Astrocyte of the spinal cord (primary cell): Measurements from ENCODE around the gene POLR1C.
"Not testable (repeated sequence)": the region's sequence is repeated elsewhere in the genome, so short reads cannot be mapped to it uniquely, and the experiment has no call there.

Source experiments
- DNase-seq: peaks from one replicate; pipeline ENCODE4 v3.0.0; 2011; ENCODE audit warnings: low read depth, low spot score
- H3K4me3 ChIP-seq: 2 replicates; pipeline ENCODE4 v1.5.1; 2011; ENCODE audit warnings: low read depth, mild to moderate bottlenecking, low read length, moderate library complexity
- in situ Hi-C: cut with HindIII; loops from 2 replicates; pipeline ENCODE4 v1.10.0; 2017; ENCODE audit warnings: low sequenced_read_pairs
- TF ChIP-seq, protein P1 (sequence below): IDR thresholded peaks from 2 replicates; pipeline ENCODE4 v1.5.1; 2012; ENCODE audit warnings: low read depth, mild to moderate bottlenecking, low read length, inconsistent platforms

The POLR1C gene

DNA sequence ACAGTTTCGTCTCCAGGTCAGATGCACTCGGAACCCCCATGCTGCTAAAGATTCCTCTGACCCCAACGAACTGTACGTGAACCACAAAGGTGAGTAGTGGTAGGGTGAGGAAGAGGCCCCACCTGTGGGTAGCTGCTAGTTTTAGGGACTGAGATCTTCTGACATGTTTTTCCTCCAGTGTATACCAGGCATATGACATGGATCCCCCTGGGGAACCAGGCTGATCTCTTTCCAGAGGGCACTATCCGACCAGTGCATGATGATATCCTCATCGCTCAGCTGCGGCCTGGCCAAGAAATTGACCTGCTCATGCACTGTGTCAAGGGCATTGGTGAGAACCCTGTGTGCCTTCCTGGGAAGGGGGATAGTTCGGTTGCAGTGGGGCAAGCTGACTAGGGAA is 3.2 kb downstream of the POLR1C start:
- TF ChIP-seq, protein P1, sequence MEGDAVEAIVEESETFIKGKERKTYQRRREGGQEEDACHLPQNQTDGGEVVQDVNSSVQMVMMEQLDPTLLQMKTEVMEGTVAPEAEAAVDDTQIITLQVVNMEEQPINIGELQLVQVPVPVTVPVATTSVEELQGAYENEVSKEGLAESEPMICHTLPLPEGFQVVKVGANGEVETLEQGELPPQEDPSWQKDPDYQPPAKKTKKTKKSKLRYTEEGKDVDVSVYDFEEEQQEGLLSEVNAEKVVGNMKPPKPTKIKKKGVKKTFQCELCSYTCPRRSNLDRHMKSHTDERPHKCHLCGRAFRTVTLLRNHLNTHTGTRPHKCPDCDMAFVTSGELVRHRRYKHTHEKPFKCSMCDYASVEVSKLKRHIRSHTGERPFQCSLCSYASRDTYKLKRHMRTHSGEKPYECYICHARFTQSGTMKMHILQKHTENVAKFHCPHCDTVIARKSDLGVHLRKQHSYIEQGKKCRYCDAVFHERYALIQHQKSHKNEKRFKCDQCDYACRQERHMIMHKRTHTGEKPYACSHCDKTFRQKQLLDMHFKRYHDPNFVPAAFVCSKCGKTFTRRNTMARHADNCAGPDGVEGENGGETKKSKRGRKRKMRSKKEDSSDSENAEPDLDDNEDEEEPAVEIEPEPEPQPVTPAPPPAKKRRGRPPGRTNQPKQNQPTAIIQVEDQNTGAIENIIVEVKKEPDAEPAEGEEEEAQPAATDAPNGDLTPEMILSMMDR, result no peak
- H3K4me3 ChIP-seq, result no peak overlapping the region
- DNase-seq, result no peak
- in situ Hi-C loops, result no loop called here

DNA sequence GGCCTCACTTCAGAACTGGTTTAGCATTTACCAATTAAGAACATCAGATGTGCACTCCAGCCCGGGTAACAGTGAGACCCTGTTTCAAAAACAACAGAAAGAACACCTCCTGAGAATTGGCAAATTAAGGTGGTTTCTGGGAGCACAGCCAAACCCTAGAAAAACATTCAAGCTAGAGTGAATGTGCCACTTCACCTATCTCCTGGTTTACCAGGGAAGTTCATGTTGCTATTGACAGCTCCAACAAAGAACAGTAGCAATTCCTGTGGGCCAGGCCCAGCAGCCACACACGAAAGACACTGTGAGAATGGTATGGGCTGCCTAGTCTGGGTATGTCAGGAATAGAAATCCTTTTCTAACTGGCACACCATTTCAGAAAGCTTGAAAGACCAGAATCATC is 4.9 kb downstream of the POLR1C start:
- in situ Hi-C loops, result no loop called here
- no peak for DNase-seq
- TF ChIP-seq, protein P1, result no peak
- no peak overlapping the region for H3K4me3 ChIP-seq

GRCh38 chr6:43522547-43523261 is 5.8 kb downstream of the POLR1C start:
- no peak overlapping the region for H3K4me3 ChIP-seq
- in situ Hi-C loops, result no loop called here
- DNase-seq, result no peak
- TF ChIP-seq, protein P1, result no peak

- no peak for DNase-seq
- in situ Hi-C loops, result no loop called here
- TF ChIP-seq, protein P1, result no peak
- H3K4me3 ChIP-seq, result no peak overlapping the region
These were observed 6.4 kb downstream of the POLR1C start for GRCh38 chr6:43523284-43523683.

GRCh38 chr6:43524483-43524961 is 7.6 kb downstream of the POLR1C start:
- no peak for DNase-seq
- no peak overlapping the region for H3K4me3 ChIP-seq
- in situ Hi-C loops, result no loop called here
- TF ChIP-seq, protein P1, result no peak

- in situ Hi-C loops, result no loop called here
These were observed 15.3 kb downstream of the POLR1C start for GRCh38 chr6:43532201-43532600.

DNA sequence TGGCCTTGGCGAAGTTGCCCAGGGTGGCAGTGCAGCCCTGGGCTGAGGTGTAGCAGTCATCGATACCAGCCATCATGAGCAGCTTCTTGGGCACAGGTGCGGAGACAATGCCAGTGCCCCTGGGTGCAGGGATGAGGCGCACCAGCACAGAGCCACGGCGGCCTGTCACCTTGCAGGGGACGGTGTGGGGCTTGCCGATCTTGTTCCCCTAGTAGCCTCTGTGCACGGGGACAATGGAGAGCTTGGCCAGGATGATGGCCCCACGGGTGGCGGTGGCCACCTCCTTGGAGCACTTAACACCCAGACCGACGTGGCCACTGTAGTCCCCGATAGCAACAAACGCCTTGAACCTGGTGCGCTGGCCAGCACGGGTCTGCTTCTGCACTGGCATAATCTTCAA is 22.1 kb downstream of the POLR1C start:
- H3K4me3 ChIP-seq, in situ Hi-C loops, DNase-seq: not testable (repeated sequence)

More at GRCh38 chr6:43532201-43532600, 15.3 kb downstream of the POLR1C start:
- DNase-seq, result no peak
- no peak overlapping the region for H3K4me3 ChIP-seq
- TF ChIP-seq, protein P1, result no peak

GRCh38 chr6:43539409-43539808 is 22.5 kb downstream of the POLR1C start:
- in situ Hi-C loops, H3K4me3 ChIP-seq, DNase-seq: not testable (repeated sequence)
